ENCODE results near the gene SH3PXD2B.
"Not testable (repeated sequence)": the region's sequence is repeated elsewhere in the genome, so short reads cannot be mapped to it uniquely, and the experiment has no call there.

Gene SH3PXD2B

GRCh38 chr5:172356047-172356446, 98.3 kb downstream of the SH3PXD2B start:
- Histone ChIP-seq H3K4me3 (ENCODE audit: low read length) (no peak overlapping the region), H4K20me1 (ENCODE audit: control insufficient read depth, insufficient read depth, low read depth, low read length) (no peaks in the 10 kb centered on the region), H3K27me3 (ENCODE audit: control insufficient read depth, low read length) (no peaks in the 10 kb centered on the region), H3K36me3 (ENCODE audit: control insufficient read depth, low read length) (no peaks in the 10 kb centered on the region), H3F3A (ENCODE audit: control insufficient read depth, insufficient read depth) (no peaks in the 10 kb centered on the region), H3K4me1 (ENCODE audit: control insufficient read depth, low read length) (no peaks in the 10 kb centered on the region), H3K9me2 (replicated peaks; ENCODE audit: control insufficient read depth, low read length) (no peaks in the 10 kb centered on the region), H3K79me2 (ENCODE audit: control insufficient read depth, low read length) (no peaks in the 10 kb centered on the region), H3K4me2 (ENCODE audit: low read length) (no peak overlapping the region), H3K9me3 (ENCODE audit: control insufficient read depth, insufficient read depth, low read length) (no peaks in the 10 kb centered on the region), H3K27ac (ENCODE audit: low read depth, low read length) (no peak overlapping the region)
- TF ChIP-seq CTCF (IDR thresholded peaks at IDR 0.05; ENCODE audit: low read depth, low read length, poor library complexity, severe bottlenecking) (no peak), EZH2phosphoT487 (IDR thresholded peaks at IDR 0.05; ENCODE audit: borderline replicate concordance, low read length) (no peak)

DNA sequence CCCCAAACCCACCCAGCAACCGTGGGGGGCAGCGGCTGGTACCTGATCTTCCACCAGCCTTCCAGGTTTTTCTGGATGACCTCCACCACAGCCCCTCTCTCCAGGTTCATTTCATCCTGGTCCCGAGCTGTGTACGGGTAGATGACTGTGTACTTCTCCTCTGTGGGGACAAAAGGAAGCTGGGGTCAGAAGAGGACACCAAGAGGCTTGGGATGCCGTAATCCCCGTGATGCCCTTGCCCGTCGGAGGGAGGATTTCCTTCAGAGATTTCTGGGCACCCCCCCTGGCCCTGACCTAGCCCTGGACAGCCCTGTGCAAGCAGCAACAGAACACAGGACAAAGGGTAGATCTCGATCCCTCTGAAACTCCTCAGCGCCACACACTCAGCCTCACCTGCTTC, 100.5 kb downstream of the SH3PXD2B start:
- Histone ChIP-seq H3K4me2 (ENCODE audit: low read length) (no peak overlapping the region), H3K27me3 (ENCODE audit: control insufficient read depth, low read length) (no peaks in the 10 kb centered on the region), H3K27ac (ENCODE audit: low read depth, low read length) (no peak overlapping the region), H3K79me2 (ENCODE audit: control insufficient read depth, low read length) (no peaks in the 10 kb centered on the region), H3K9me2 (replicated peaks; ENCODE audit: control insufficient read depth, low read length) (no peaks in the 10 kb centered on the region), H4K20me1 (ENCODE audit: control insufficient read depth, insufficient read depth, low read depth, low read length) (no peaks in the 10 kb centered on the region), H3K9me3 (ENCODE audit: control insufficient read depth, insufficient read depth, low read length) (no peaks in the 10 kb centered on the region), H3F3A (ENCODE audit: control insufficient read depth, insufficient read depth) (no peaks in the 10 kb centered on the region), H3K4me1 (ENCODE audit: control insufficient read depth, low read length) (no peaks in the 10 kb centered on the region), H3K4me3 (ENCODE audit: low read length) (no peak overlapping the region), H3K36me3 (ENCODE audit: control insufficient read depth, low read length) (no peaks in the 10 kb centered on the region)
- TF ChIP-seq EZH2phosphoT487 (IDR thresholded peaks at IDR 0.05; ENCODE audit: borderline replicate concordance, low read length): no peak
- no peak for TF ChIP-seq CTCF (IDR thresholded peaks at IDR 0.05; ENCODE audit: low read depth, low read length, poor library complexity, severe bottlenecking)

DNA sequence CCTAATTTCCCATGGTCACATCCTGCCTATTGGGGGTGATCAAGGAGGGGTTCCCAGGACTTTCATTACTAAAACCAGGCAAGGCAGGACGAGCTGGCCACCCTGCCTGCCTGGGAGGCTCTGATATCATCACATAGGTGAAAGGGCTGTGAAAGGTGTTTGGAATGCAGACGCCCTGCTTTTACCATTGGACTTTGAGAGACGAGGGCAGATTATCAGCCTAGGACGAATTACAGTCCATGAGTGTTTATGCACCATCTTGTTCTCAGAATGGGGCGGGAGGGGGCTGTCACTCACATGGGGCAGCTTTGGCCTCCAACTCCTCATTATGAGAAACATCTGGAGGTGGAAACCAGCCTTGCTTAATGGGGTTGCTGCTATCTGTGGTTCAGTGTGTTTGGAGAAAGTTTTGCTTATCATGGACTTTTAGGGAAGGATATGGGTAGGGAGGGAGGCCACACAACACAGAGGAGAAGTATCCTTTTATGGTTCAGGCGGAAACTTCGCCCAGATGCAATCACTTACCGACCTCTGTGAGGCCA, 101.0 kb downstream of the SH3PXD2B start:
- H3K79me2 ChIP-seq (ENCODE audit: control insufficient read depth, low read length): no peaks in the 10 kb centered on the region
- no peaks in the 10 kb centered on the region for H3F3A ChIP-seq (ENCODE audit: control insufficient read depth, insufficient read depth)
- no peaks in the 10 kb centered on the region for H3K9me3 ChIP-seq (ENCODE audit: control insufficient read depth, insufficient read depth, low read length)
- no peak overlapping the region for H3K27ac ChIP-seq (ENCODE audit: low read depth, low read length)
- H3K36me3 ChIP-seq (ENCODE audit: control insufficient read depth, low read length): no peaks in the 10 kb centered on the region
- no peaks in the 10 kb centered on the region for H3K9me2 ChIP-seq (replicated peaks; ENCODE audit: control insufficient read depth, low read length)
- no peak overlapping the region for H3K4me3 ChIP-seq (ENCODE audit: low read length)
- H3K4me2 ChIP-seq (ENCODE audit: low read length): no peak overlapping the region
- no peaks in the 10 kb centered on the region for H4K20me1 ChIP-seq (ENCODE audit: control insufficient read depth, insufficient read depth, low read depth, low read length)
- no peaks in the 10 kb centered on the region for H3K4me1 ChIP-seq (ENCODE audit: control insufficient read depth, low read length)
- no peaks in the 10 kb centered on the region for H3K27me3 ChIP-seq (ENCODE audit: control insufficient read depth, low read length)
- no peak for TF ChIP-seq CTCF (IDR thresholded peaks at IDR 0.05; ENCODE audit: low read depth, low read length, poor library complexity, severe bottlenecking)
- no peak for TF ChIP-seq EZH2phosphoT487 (IDR thresholded peaks at IDR 0.05; ENCODE audit: borderline replicate concordance, low read length)

- H3K9me3 ChIP-seq (ENCODE audit: control insufficient read depth, insufficient read depth, low read length); H3K4me1 ChIP-seq (ENCODE audit: control insufficient read depth, low read length); H3K9me2 ChIP-seq (replicated peaks; ENCODE audit: control insufficient read depth, low read length); H3K27ac ChIP-seq (ENCODE audit: low read depth, low read length); H3K79me2 ChIP-seq (ENCODE audit: control insufficient read depth, low read length); H3K4me3 ChIP-seq (ENCODE audit: low read length); H3F3A ChIP-seq (ENCODE audit: control insufficient read depth, insufficient read depth); H3K4me2 ChIP-seq (ENCODE audit: low read length); H3K36me3 ChIP-seq (ENCODE audit: control insufficient read depth, low read length); H3K27me3 ChIP-seq (ENCODE audit: control insufficient read depth, low read length); H4K20me1 ChIP-seq (ENCODE audit: control insufficient read depth, insufficient read depth, low read depth, low read length): not testable (repeated sequence)
Measured at GRCh38 chr5:172352526-172352925, 101.8 kb downstream of the SH3PXD2B start.
